H1 (cell line): ENCODE results near the gene JAM2. TPM values are rescaled to one million over a fixed set of nuclear protein-coding genes. Genes with fewer than 3 reads are reported as not detected.
"Not testable (repeated sequence)": the region's sequence is repeated elsewhere in the genome, so short reads cannot be mapped to it uniquely, and the experiment has no call there.

Source experiments
- CTCF ChIA-PET: fragments of 300-600 bp; sonication (Branson Sonifier 250); formaldehyde crosslinking; loops from one replicate; lab custom pipeline; 2021; ENCODE audit not compliant: partially characterized antibody; lab: Charles Lee
- POLR2A ChIA-PET: fragments of 300-600 bp; sonication (Branson Sonifier 250); formaldehyde crosslinking; loops from one replicate; lab custom pipeline; 2021; ENCODE audit warnings: inconsistent platforms; ENCODE audit not compliant: partially characterized antibody; lab: Charles Lee
- DNase-seq, 2 experiments: peaks; one replicate each; pipeline versions ENCODE4 v3.0.0 to v3.0.0-alpha.2; 2010 to 2022; ENCODE audit warnings: low spot score in 2 of 2, low read depth in 1 of 2, mixed read lengths in 1 of 2
- FAIRE-seq: peaks from 2 replicates; lab custom pipeline; 2011; peaks lifted over from hg19 to GRCh38; lab: Jason Lieb, UNC
- H2AFZ ChIP-seq: 2 replicates; pipeline ENCODE4 v1.8.1; 2012; ENCODE audit warnings: low read length, inconsistent platforms
- H2AK5ac ChIP-seq: 2 replicates; pipeline ENCODE4 v1.6.1; 2013; ENCODE audit warnings: low read depth, low read length
- H2BK120ac ChIP-seq: replicated peaks from 2 replicates; pipeline ENCODE3; 2013; ENCODE audit warnings: low read depth, low read length, inconsistent platforms
- H2BK12ac ChIP-seq: 2 replicates; pipeline ENCODE4 v1.6.1; 2013; ENCODE audit warnings: low read depth, low read length
- H2BK15ac ChIP-seq: 2 replicates; pipeline ENCODE4 v1.6.1; 2013; ENCODE audit warnings: low read length
- H2BK20ac ChIP-seq: 2 replicates; pipeline ENCODE4 v1.6.1; 2013; ENCODE audit warnings: low read length
- H2BK5ac ChIP-seq: 2 replicates; pipeline ENCODE4 v1.6.1; 2013; ENCODE audit warnings: low read depth, low read length
- H3K14ac ChIP-seq: 2 replicates; pipeline ENCODE4 v1.6.1; 2013; ENCODE audit warnings: inconsistent platforms; ENCODE audit not compliant: insufficient read length
- H3K18ac ChIP-seq: 2 replicates; pipeline ENCODE4 v1.6.1; 2013; ENCODE audit warnings: low read length; ENCODE audit errors: extremely low read depth
- H3K23ac ChIP-seq: 2 replicates; pipeline ENCODE4 v1.6.1; 2013; ENCODE audit warnings: inconsistent platforms; ENCODE audit not compliant: insufficient read length
- H3K23me2 ChIP-seq: 2 replicates; pipeline ENCODE4 v1.6.1; 2013; ENCODE audit warnings: low read depth, low read length
- H3K27ac ChIP-seq: 2 replicates; pipeline ENCODE4 v1.6.1; 2011; ENCODE audit warnings: low read depth, low read length, inconsistent platforms
- H3K27me3 ChIP-seq, 4 experiments: replicated peaks in 1 of 4; 1 replicate in 1 of 4; 2 replicates in 3 of 4; pipeline versions ENCODE4 v1.6.1 to v1.8.1; 2011 to 2013; ENCODE audit warnings: low read length in 3 of 4, mild to moderate bottlenecking in 3 of 4, inconsistent platforms in 2 of 4, mixed read lengths in 2 of 4, moderate library complexity in 1 of 4; ENCODE audit not compliant: control insufficient read depth in 3 of 4, insufficient read depth in 3 of 4; ENCODE audit errors: extremely low read depth in 1 of 4
- H3K36me3 ChIP-seq, 4 experiments: 2 replicates each; pipeline versions ENCODE4 v1.6.1 to v1.8.1; 2011 to 2013; ENCODE audit warnings: mild to moderate bottlenecking in 4 of 4, low read length in 3 of 4, moderate library complexity in 2 of 4, control low read depth in 1 of 4, inconsistent platforms in 1 of 4; ENCODE audit not compliant: insufficient read depth in 4 of 4, control insufficient read depth in 2 of 4
- H3K4ac ChIP-seq: replicated peaks from 2 replicates; pipeline ENCODE3; 2013; ENCODE audit warnings: low read length, low read depth, mixed read lengths, inconsistent platforms; ENCODE audit not compliant: insufficient read length
- H3K4me1 ChIP-seq, 4 experiments: replicated peaks in 1 of 4; 1 replicate in 1 of 4; 2 replicates in 3 of 4; pipeline versions ENCODE4 v1.6.1 to v1.8.1; 2011 to 2013; ENCODE audit warnings: low read length in 3 of 4, inconsistent platforms in 2 of 4, mixed read lengths in 1 of 4; ENCODE audit not compliant: insufficient read depth in 4 of 4, control insufficient read depth in 3 of 4
- H3K4me2 ChIP-seq, 2 experiments: 2 replicates each; pipeline versions ENCODE4 v1.6.1 to v1.8.1; 2011 to 2013; ENCODE audit warnings: low read depth in 2 of 2, low read length in 2 of 2, control low read depth in 1 of 2, inconsistent platforms in 1 of 2, mild to moderate bottlenecking in 1 of 2; ENCODE audit not compliant: insufficient read depth in 1 of 2
- H3K4me3 ChIP-seq, 4 experiments: fragments of 200-600, 300-600 bp in 1 of 4; sonication (generic), shearing (Covaris generic), sonication (Bioruptor Twin) in 1 of 4; 2 replicates each; pipeline versions ENCODE4 v1.5.1 to v1.8.1; 2011 to 2016; ENCODE audit warnings: low read length in 4 of 4, low read depth in 3 of 4, control low read depth in 2 of 4, inconsistent platforms in 2 of 4, mild to moderate bottlenecking in 2 of 4, mixed read lengths in 1 of 4, moderate library complexity in 1 of 4; ENCODE audit not compliant: insufficient read depth in 2 of 4; ENCODE audit errors: extremely low read depth in 1 of 4
- H3K56ac ChIP-seq: replicated peaks from 2 replicates; pipeline ENCODE3; 2013; ENCODE audit warnings: low read depth, mild to moderate bottlenecking, mixed read lengths, low read length, inconsistent platforms; ENCODE audit not compliant: insufficient read length
- H3K79me1 ChIP-seq: 2 replicates; pipeline ENCODE4 v1.6.1; 2013; ENCODE audit warnings: low read depth, low read length, control low read depth
- H3K79me2 ChIP-seq, 2 experiments: 2 replicates each; pipeline versions ENCODE4 v1.6.1 to v1.8.1; 2012 to 2013; ENCODE audit warnings: low read length in 2 of 2, mild to moderate bottlenecking in 2 of 2, inconsistent platforms in 1 of 2; ENCODE audit not compliant: insufficient read depth in 2 of 2, control insufficient read depth in 1 of 2
- H3K9ac ChIP-seq, 4 experiments: replicated peaks in 1 of 4; 1 replicate in 1 of 4; 2 replicates in 3 of 4; pipeline versions ENCODE4 v1.6.1 to v1.8.1; 2011 to 2013; ENCODE audit warnings: low read depth in 3 of 4, low read length in 3 of 4, control low read depth in 2 of 4, mild to moderate bottlenecking in 2 of 4, moderate library complexity in 2 of 4, inconsistent platforms in 1 of 4; ENCODE audit errors: extremely low read depth in 1 of 4
- H3K9me3 ChIP-seq, 2 experiments: 2 replicates each; pipeline versions ENCODE4 v1.6.1 to v1.8.1; 2012 to 2013; ENCODE audit warnings: mild to moderate bottlenecking in 2 of 2, moderate library complexity in 2 of 2, control low read depth in 1 of 2, inconsistent platforms in 1 of 2, low read depth in 1 of 2, low read length in 1 of 2, mixed read lengths in 1 of 2; ENCODE audit not compliant: insufficient read depth in 2 of 2
- H4K20me1 ChIP-seq, 2 experiments: replicated peaks in 1 of 2; 2 replicates each; pipeline versions ENCODE3 to v1.8.1; 2011 to 2013; ENCODE audit warnings: inconsistent platforms in 2 of 2, low read length in 2 of 2, mild to moderate bottlenecking in 1 of 2; ENCODE audit not compliant: insufficient read depth in 2 of 2, control insufficient read depth in 1 of 2
- H4K5ac ChIP-seq: 2 replicates; pipeline ENCODE4 v1.6.1; 2013; ENCODE audit warnings: low read length, low read depth, mixed read lengths, inconsistent platforms; ENCODE audit not compliant: insufficient read length
- H4K8ac ChIP-seq: 2 replicates; pipeline ENCODE4 v1.8.0; 2013; ENCODE audit warnings: mild to moderate bottlenecking, moderate library complexity, low read length, inconsistent platforms; ENCODE audit not compliant: insufficient read depth; ENCODE audit errors: extremely low read depth
- H4K91ac ChIP-seq: replicated peaks from 2 replicates; pipeline ENCODE3; 2013; ENCODE audit warnings: low read length, mixed read lengths, inconsistent platforms; ENCODE audit not compliant: insufficient read length
- WGBS, 2 experiments: shearing (Covaris generic) in 1 of 2; methylation state at CpG; one replicate each; pipeline versions ENCODE4 v1.1.6 to v1.1.7; 2013 to 2015; ENCODE audit warnings: low lambda C conversion rate in 2 of 2, mixed read lengths in 2 of 2, inconsistent platforms in 1 of 2, low coverage in 1 of 2, missing lambda C conversion rate in 1 of 2; ENCODE audit not compliant: insufficient replicate concordance in 2 of 2, insufficient coverage in 1 of 2, insufficient read length in 1 of 2; ENCODE audit errors: extremely low coverage in 1 of 2, missing lambda C conversion rate in 1 of 2; 5-methylcytosine and 5-hydroxymethylcytosine counted together
- polyA plus RNA-seq, 7 experiments: library from polyadenylated mRNA; depleted of rRNA in 3 of 7; stranded (reverse) in 5 of 7; unstranded in 2 of 7; fragments of >200 nt in 5 of 7; fragments of 200-250 nt in 2 of 7; gene quantifications; 1 replicate in 5 of 7; 2 replicates in 1 of 7; 4 replicates in 1 of 7; pipeline versions ENCODE4 v1.2.1 to v1.2.3, GENCODE V29; 2011 to 2013; ENCODE audit warnings: missing spikeins in 2 of 7, mixed read lengths in 2 of 7
- total RNA-seq: library from RNA; stranded (reverse); fragmentation: NEBNext Ultra II Directional; extraction: Animal tissue kit (Norgen Biotek cat#: 25700); gene quantifications from 2 replicates; pipeline ENCODE4 v1.2.1, GENCODE V29; 2021

The JAM2 gene
- total and polyA plus RNA-seq, 2 of the 8 experiments (the other 6 are each of a cell fraction or from before 2014, with no cell fraction given), result 4.9 to 9.5 TPM

DNA sequence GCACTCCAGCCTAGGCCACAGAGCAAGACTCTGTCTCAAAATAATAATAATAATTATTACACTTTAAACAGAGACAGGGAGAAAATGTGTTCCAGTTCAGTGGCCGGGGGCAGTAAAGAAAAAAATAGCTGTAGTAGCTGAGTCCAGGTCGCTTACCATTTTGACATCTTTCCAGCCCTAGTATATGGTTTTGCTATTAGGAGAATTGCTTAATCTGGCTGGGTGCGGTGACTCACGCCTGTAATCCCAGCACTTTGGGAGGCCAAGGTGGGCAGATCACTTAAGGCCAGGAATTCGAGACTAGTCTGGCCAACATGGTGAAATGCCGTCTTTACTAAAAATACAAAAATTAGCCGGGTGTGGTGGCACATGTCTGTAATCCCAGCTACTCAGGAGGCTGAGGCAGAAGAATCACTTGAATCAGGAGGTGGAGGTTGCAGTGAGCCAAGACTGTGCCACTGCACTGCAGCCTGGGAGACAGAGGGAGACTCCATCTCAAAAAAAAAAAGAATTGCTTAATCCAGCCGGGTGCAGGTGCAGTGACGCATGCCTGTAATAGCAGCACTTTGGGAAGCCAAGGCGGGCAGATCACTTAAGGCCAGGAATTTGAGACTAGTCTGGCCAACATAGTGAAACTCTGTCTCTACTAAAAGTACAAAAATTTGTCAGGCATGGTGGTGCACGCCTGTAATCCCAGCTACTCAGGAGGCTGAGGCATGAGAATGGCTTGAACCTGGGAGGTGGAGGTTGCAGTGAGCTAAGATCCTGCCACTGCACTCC, 13.1 kb upstream of the JAM2 start:
- FAIRE-seq, result not testable (repeated sequence)
- WGBS, 2 experiments, result 91% methylated on average over 11 of the region's 11 CpGs; no CpG with 5 or more reads in 1 of the 2 experiments

More for the DNA sequence above, 13.1 kb upstream of the JAM2 start:
- H3K4me2 ChIP-seq, H2BK15ac ChIP-seq, H2BK12ac ChIP-seq, H3K4ac ChIP-seq, POLR2A ChIA-PET, H4K5ac ChIP-seq, H3K23ac ChIP-seq, DNase-seq, H3K14ac ChIP-seq, H3K79me2 ChIP-seq, H3K9me3 ChIP-seq, H3K9ac ChIP-seq, H3K18ac ChIP-seq, H3K23me2 ChIP-seq, H3K36me3 ChIP-seq, H2BK5ac ChIP-seq, H2BK120ac ChIP-seq, H3K27ac ChIP-seq, H4K20me1 ChIP-seq, H4K8ac ChIP-seq, H2BK20ac ChIP-seq, H3K27me3 ChIP-seq, H2AK5ac ChIP-seq, H3K56ac ChIP-seq, H3K4me1 ChIP-seq, H4K91ac ChIP-seq, H3K4me3 ChIP-seq, H3K79me1 ChIP-seq, H2AFZ ChIP-seq: not testable (repeated sequence)
- CTCF ChIA-PET, result interaction anchor here (0.6 to 2.5 kb wide), 4 partner anchors 73 to 177 kb away, joined by 3 to 11 read pairs (median 4); no protein-coding TSS in a partner anchor
